Gastrocnemius medialis (tissue), 4 donors: Measurements from ENCODE around the gene RHOC.

Source experiments
- POLR2A ChIP-seq, 2 donors: fragments of 450-650 bp; IDR thresholded peaks; one replicate each; pipeline ENCODE4 v1.6.1; 2017; ENCODE audit warnings: antibody characterized with exemption in 2 of 2, mild to moderate bottlenecking in 2 of 2, moderate library complexity in 2 of 2
- TF ChIP-seq, protein P1 (sequence below), 5 experiments: fragments of 450-650 bp in 3 of 5; fragments of 200-600 bp in 2 of 5; sonication (generic) in 2 of 5; IDR thresholded peaks in 4 of 5; conservative IDR thresholded peaks in 1 of 5; 1 replicate in 4 of 5; 2 replicates in 1 of 5; pipeline ENCODE4 v1.5.1; 2016 to 2019; ENCODE audit warnings: antibody characterized with exemption in 5 of 5, mild to moderate bottlenecking in 3 of 5, moderate library complexity in 3 of 5

DNA sequence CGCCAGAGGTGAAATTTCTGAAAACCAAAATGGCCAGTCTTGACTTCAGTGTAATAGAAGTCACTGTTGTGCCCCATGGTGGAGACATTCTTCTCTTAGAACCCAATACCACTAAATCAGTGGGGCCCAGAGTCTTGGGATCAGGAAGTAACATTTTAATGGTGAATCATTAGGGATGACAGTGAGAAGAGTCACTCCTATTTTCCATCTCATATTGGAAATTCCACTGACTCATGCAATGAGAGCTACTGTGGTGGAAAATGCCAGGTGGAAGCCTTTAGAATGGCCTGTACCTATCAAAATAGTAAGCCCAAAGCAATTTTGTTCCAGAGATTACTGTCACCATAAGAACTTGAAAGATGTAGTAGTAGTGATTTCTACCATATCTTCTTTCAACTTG, 28.8 kb upstream of the RHOC start:
- TF ChIP-seq, protein P1, sequence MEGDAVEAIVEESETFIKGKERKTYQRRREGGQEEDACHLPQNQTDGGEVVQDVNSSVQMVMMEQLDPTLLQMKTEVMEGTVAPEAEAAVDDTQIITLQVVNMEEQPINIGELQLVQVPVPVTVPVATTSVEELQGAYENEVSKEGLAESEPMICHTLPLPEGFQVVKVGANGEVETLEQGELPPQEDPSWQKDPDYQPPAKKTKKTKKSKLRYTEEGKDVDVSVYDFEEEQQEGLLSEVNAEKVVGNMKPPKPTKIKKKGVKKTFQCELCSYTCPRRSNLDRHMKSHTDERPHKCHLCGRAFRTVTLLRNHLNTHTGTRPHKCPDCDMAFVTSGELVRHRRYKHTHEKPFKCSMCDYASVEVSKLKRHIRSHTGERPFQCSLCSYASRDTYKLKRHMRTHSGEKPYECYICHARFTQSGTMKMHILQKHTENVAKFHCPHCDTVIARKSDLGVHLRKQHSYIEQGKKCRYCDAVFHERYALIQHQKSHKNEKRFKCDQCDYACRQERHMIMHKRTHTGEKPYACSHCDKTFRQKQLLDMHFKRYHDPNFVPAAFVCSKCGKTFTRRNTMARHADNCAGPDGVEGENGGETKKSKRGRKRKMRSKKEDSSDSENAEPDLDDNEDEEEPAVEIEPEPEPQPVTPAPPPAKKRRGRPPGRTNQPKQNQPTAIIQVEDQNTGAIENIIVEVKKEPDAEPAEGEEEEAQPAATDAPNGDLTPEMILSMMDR (IDR thresholded peaks at IDR 0.05 in 4 of 5, conservative IDR thresholded peaks at IDR 0.05 in 1 of 5): no peak
- TF ChIP-seq POLR2A (IDR thresholded peaks at IDR 0.05): no peak
